GM04504 (cell line): ENCODE data around the gene COMP.

Source experiments
- DNase-seq: peaks from one replicate; pipeline ENCODE4 v3.0.0-alpha.2; 2012; ENCODE audit warnings: low read depth

The COMP gene

DNA sequence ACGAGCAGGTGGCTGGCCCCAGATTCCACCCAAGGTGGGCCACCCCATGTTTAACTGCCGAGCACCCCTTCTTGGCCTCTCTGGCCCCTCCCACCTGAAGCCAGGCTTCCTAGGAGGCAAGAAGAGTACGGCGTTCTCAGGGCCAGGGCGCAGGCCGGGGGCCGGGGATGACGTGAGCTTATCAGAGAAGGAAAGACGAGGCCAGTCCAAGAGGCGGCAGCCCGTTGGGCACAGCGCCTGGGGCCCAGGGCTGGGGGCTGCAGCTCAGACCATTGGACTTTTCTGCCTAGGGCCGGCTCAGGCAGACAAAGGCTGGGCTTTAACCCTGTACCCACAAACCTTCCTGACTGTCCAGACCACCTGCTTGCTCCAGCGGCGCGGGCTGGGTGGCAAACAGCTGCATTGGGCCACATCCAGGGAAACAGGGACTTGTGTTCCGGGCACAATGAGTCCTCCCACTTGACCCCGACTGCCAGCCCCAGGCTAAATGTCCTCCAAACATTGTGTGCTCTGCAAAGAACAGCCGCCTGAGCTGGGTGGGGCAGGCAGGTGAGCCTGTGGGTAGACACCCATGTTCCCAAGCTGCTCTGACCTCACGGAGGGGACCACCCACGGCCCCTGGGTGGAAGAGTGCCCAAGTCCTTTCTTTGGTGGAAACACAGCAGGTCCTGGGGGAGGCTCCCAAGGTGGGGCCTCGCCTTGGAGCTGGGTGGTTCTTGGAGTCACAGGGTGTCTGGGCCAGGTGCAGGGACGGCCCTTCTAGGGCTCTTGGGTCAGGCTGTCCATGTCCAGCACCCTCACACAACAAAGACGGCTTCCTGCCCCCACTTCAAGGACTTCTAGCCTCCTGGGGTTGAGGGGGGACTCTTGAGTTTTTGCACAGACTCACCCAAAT lies 21.9 kb downstream of the COMP start:
- no peak for DNase-seq

- DNase-seq, result no peak
These were observed 22.9 kb downstream of the COMP start for GRCh38 chr19:18768046-18768771.

- DNase-seq, result no peak
These were observed 25.9 kb downstream of the COMP start for GRCh38 chr19:18765224-18765623.

DNA sequence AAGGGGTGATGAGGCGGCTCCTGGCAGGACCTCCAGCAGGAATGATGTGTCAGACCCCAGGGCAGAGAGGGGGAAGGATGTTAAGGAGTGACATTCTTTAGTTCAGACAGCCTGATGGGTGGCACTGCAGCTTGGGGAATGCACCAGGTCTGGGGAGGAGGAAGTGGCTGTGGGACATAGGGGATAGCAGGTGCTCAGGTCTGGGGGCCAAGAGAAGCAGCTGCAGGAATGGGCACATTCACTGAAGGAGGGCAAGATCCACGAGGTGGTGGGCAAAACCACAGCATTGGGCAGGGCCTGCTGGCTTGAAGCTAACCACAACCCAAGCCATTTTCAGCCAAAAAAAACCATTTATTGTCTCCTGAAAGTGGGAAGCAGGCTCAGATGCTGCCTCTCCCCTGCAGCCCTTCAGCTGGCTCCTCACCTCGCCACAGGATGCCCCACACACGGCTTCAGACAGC lies 26.5 kb downstream of the COMP start:
- DNase-seq, result no peak

DNA sequence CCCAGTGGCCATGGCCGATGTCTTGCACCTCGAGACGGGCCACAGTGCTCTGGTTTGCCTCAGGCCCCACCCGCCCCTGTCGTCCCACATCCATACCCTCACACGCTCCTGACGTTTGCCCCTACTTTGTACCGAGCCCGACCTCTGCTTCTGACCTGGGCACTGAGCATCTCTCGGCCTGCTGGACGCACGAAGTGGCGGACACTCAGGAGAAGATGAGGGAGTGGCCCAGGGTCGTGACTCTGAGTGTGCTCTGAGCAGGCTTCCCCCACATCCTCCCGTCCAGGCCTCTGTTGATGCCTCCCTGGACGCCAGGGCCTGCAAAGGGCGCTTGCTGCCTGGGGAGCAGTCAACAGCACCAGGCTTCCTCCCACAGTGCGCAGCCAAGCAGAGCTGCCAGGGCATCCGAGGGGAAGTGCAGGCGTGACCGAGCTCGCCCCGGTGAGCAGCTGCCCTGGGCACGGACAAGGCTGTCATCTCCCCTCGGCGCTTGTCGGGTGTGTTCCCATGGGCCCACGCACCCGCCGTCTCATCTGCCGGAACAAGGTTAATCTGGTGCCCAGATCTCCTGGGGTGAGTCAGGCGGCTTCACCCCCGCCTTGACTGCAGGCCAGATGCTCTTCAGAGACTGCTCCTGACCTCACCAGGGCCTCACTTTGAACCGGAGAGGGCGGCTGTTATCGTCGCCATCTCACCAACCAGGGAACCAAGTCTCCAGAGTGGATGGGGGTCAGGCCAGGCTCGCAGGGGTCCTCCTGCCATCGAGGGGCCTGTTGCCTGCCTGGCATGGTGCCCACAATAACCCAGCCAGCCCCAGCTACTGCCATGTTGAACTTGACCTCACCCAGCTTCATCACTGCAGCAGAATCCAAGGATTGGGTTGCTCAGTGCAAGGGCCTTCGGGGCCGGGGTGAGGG lies 27.2 kb downstream of the COMP start:
- peak; percentile 80 for DNase-seq

- DNase-seq, result no peak
These were observed 28.7 kb downstream of the COMP start for GRCh38 chr19:18762125-18763023.

GRCh38 chr19:18761531-18762110 lies 29.5 kb downstream of the COMP start:
- no peak for DNase-seq

GRCh38 chr19:18760440-18761383 lies 30.4 kb downstream of the COMP start:
- DNase-seq, result no peak

DNA sequence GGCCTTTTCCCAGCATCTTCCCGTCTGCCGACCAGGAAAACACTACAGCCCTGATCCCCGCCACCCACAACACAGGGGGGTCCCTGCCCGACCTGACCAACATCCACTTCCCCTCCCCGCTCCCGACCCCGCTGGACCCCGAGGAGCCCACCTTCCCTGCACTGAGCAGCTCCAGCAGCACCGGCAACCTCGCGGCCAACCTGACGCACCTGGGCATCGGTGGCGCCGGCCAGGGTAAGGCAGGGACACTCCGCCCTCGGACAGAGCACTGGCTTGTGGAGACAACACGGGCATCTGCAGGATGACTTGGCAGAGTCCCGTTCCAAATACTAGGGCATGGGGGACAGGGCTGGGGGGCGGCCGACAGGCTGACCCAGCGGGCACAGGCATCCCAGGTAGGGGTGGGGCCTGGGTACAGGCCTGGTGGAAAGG lies 31.1 kb downstream of the COMP start:
- no peak for DNase-seq

DNA sequence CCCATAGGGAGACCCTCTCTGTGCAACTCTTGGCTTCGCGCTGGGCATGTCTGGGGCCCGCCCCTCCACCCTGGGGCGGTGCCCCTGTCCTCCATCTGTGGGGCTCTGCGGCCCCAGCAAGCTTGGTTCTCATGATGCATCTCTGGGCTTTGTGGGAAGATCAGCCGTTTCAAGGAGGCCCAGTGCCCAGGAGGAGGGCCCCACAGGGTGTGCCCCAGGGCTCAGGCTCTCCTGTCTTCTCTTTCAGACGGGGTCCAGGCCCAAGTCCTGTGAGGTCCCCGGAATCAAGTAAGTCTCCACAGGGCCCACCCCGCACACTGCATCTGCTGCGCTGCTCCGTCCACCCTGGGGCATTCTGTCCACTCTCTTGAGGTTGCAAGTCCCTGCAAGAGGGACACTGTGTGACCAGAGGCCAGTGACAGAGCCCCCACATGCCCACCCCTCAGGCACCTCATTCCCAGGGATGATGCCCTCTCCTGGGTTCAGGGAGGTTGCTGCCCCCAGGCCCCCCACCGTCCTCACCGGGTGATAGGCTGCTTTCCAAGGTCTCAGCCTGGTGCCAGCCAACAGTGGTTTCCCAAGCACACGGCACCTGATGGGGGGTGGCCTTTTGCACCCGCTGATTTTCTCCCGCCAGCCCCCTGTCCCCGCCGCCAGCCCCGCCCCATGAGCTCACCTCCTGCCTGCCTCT lies 31.7 kb downstream of the COMP start:
- no peak for DNase-seq

DNA sequence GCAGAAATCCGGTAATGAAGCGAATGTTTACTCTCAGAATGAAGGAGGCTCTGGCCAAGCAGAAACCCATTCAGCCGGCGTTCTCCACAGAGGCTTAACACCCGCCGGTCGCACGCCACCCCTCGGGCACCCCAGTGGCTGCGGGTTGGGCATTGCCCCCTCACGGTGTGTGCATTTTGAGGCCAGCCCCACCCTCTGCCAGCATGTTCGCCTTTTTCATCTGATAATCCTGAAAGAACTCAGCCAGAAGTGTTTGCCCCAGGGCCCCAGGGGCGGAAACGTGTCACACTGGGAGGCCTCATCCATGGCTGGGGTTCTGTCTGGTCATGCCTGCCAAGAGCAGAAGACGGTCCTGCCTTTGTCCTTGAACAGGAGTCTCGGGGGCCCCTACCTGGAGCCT lies 34.2 kb downstream of the COMP start:
- DNase-seq, result no peak

- no peak for DNase-seq
These were observed 36.6 kb downstream of the COMP start for GRCh38 chr19:18754501-18754900.

DNA sequence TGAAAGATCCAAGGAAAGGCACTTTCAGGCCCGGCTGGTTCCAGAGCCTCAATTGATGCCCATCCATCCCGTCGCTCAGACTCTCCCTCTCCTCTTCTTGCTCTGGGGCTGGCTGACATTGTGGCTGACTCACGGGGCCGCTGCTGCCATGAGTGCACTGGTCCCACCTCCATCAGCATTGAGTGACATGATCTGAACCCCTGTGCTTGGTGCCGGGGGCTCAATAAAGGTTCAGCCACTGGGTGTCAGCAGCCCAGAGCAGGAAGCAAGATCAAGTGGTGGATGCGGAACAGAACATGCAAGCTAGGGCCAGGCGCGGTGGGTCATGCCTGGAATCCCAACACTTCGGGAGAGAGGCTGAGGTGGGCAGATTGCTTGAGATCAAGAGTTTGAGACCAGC lies 39.5 kb downstream of the COMP start:
- no peak for DNase-seq

GRCh38 chr19:18750295-18750970 lies 40.7 kb downstream of the COMP start:
- DNase-seq, result no peak

- no peak for DNase-seq
These were observed 41.5 kb downstream of the COMP start for GRCh38 chr19:18749362-18750231.

GRCh38 chr19:18746401-18747325 lies 44.4 kb downstream of the COMP start:
- DNase-seq, result no peak
